ENCODE results near the gene TMEM255B.

DNA sequence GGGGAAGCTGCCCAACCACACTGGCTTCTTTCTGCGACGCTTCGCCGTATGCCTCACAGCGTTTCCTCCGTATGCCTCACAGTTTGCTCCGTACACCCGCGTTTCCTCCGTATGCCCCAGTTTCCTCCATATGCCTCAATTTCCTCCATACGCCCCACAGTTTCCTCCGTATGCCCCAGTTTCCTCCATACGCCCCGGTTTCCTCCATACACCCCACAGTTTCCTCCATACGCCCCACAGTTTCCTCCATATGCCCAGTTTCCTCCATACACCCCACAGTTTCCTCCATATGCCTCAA lies 82.3 kb downstream of the TMEM255B start:
- TF ChIP-seq, protein P1, sequence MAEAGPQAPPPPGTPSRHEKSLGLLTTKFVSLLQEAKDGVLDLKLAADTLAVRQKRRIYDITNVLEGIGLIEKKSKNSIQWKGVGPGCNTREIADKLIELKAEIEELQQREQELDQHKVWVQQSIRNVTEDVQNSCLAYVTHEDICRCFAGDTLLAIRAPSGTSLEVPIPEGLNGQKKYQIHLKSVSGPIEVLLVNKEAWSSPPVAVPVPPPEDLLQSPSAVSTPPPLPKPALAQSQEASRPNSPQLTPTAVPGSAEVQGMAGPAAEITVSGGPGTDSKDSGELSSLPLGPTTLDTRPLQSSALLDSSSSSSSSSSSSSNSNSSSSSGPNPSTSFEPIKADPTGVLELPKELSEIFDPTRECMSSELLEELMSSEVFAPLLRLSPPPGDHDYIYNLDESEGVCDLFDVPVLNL (CRISPR knock-in tag; IDR thresholded peaks at IDR 0.05; ENCODE audit: borderline replicate concordance, low read depth), result no peak
- no peak for TF ChIP-seq FOXP1 (CRISPR knock-in tag; IDR thresholded peaks at IDR 0.05; ENCODE audit: borderline replicate concordance)
- TF ChIP-seq, protein P2, sequence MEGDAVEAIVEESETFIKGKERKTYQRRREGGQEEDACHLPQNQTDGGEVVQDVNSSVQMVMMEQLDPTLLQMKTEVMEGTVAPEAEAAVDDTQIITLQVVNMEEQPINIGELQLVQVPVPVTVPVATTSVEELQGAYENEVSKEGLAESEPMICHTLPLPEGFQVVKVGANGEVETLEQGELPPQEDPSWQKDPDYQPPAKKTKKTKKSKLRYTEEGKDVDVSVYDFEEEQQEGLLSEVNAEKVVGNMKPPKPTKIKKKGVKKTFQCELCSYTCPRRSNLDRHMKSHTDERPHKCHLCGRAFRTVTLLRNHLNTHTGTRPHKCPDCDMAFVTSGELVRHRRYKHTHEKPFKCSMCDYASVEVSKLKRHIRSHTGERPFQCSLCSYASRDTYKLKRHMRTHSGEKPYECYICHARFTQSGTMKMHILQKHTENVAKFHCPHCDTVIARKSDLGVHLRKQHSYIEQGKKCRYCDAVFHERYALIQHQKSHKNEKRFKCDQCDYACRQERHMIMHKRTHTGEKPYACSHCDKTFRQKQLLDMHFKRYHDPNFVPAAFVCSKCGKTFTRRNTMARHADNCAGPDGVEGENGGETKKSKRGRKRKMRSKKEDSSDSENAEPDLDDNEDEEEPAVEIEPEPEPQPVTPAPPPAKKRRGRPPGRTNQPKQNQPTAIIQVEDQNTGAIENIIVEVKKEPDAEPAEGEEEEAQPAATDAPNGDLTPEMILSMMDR (IDR thresholded peaks at IDR 0.05), result no peak
- TF ChIP-seq, protein P3, sequence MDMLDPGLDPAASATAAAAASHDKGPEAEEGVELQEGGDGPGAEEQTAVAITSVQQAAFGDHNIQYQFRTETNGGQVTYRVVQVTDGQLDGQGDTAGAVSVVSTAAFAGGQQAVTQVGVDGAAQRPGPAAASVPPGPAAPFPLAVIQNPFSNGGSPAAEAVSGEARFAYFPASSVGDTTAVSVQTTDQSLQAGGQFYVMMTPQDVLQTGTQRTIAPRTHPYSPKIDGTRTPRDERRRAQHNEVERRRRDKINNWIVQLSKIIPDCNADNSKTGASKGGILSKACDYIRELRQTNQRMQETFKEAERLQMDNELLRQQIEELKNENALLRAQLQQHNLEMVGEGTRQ (CRISPR knock-in tag; IDR thresholded peaks at IDR 0.05), result no peak
- TF ChIP-seq, protein P4, sequence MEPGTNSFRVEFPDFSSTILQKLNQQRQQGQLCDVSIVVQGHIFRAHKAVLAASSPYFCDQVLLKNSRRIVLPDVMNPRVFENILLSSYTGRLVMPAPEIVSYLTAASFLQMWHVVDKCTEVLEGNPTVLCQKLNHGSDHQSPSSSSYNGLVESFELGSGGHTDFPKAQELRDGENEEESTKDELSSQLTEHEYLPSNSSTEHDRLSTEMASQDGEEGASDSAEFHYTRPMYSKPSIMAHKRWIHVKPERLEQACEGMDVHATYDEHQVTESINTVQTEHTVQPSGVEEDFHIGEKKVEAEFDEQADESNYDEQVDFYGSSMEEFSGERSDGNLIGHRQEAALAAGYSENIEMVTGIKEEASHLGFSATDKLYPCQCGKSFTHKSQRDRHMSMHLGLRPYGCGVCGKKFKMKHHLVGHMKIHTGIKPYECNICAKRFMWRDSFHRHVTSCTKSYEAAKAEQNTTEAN (CRISPR knock-in tag; IDR thresholded peaks at IDR 0.05), result no peak
- TF ChIP-seq SP1 (CRISPR knock-in tag; conservative IDR thresholded peaks at IDR 0.05), result no peak
- no peak for TF ChIP-seq ELF4 (CRISPR knock-in tag; IDR thresholded peaks at IDR 0.05; ENCODE audit: low read depth)
- no peak for TF ChIP-seq NFYB (CRISPR knock-in tag; conservative IDR thresholded peaks at IDR 0.05; ENCODE audit: low read depth)
- TF ChIP-seq TCF7 (CRISPR knock-in tag; IDR thresholded peaks at IDR 0.05; ENCODE audit: low read depth), result no peak
- TF ChIP-seq KAT7 (CRISPR knock-in tag; IDR thresholded peaks at IDR 0.05; ENCODE audit: borderline replicate concordance), result no peak
- TF ChIP-seq, protein P5, sequence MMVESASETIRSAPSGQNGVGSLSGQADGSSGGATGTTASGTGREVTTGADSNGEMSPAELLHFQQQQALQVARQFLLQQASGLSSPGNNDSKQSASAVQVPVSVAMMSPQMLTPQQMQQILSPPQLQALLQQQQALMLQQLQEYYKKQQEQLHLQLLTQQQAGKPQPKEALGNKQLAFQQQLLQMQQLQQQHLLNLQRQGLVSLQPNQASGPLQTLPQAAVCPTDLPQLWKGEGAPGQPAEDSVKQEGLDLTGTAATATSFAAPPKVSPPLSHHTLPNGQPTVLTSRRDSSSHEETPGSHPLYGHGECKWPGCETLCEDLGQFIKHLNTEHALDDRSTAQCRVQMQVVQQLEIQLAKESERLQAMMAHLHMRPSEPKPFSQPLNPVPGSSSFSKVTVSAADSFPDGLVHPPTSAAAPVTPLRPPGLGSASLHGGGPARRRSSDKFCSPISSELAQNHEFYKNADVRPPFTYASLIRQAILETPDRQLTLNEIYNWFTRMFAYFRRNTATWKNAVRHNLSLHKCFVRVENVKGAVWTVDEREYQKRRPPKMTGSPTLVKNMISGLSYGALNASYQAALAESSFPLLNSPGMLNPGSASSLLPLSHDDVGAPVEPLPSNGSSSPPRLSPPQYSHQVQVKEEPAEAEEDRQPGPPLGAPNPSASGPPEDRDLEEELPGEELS (CRISPR knock-in tag; IDR thresholded peaks at IDR 0.05), result no peak
- TF ChIP-seq, protein P6, sequence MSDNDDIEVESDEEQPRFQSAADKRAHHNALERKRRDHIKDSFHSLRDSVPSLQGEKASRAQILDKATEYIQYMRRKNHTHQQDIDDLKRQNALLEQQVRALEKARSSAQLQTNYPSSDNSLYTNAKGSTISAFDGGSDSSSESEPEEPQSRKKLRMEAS (CRISPR knock-in tag; IDR thresholded peaks at IDR 0.05), result no peak
- TF ChIP-seq, protein P7, sequence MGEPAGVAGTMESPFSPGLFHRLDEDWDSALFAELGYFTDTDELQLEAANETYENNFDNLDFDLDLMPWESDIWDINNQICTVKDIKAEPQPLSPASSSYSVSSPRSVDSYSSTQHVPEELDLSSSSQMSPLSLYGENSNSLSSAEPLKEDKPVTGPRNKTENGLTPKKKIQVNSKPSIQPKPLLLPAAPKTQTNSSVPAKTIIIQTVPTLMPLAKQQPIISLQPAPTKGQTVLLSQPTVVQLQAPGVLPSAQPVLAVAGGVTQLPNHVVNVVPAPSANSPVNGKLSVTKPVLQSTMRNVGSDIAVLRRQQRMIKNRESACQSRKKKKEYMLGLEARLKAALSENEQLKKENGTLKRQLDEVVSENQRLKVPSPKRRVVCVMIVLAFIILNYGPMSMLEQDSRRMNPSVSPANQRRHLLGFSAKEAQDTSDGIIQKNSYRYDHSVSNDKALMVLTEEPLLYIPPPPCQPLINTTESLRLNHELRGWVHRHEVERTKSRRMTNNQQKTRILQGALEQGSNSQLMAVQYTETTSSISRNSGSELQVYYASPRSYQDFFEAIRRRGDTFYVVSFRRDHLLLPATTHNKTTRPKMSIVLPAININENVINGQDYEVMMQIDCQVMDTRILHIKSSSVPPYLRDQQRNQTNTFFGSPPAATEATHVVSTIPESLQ (CRISPR knock-in tag; IDR thresholded peaks at IDR 0.05), result no peak
